ENCODE results near the gene CELA3B.
"Not testable (repeated sequence)": the region's sequence is repeated elsewhere in the genome, so short reads cannot be mapped to it uniquely, and the experiment has no call there.

CELA3B gene

GRCh38 chr1:21980515-21981220 is 3.8 kb downstream of the CELA3B start:
- DNase-seq: not testable (repeated sequence)

GRCh38 chr1:21981253-21981652 is 4.4 kb downstream of the CELA3B start:
- DNase-seq: not testable (repeated sequence)

- DNase-seq: not testable (repeated sequence)
These were observed 5.3 kb downstream of the CELA3B start for GRCh38 chr1:21982122-21982521.

GRCh38 chr1:21983539-21983938 is 6.7 kb downstream of the CELA3B start:
- DNase-seq: not testable (repeated sequence)

- not testable (repeated sequence) for DNase-seq
These were observed 9.1 kb downstream of the CELA3B start for GRCh38 chr1:21985893-21986292.

GRCh38 chr1:21986386-21986785 is 9.6 kb downstream of the CELA3B start:
- not testable (repeated sequence) for DNase-seq

- DNase-seq: not testable (repeated sequence)
These were observed 13.0 kb downstream of the CELA3B start for GRCh38 chr1:21989672-21990393.

GRCh38 chr1:21992186-21992585 is 15.4 kb downstream of the CELA3B start:
- DNase-seq: not testable (repeated sequence)

GRCh38 chr1:21994716-21995115 is 17.9 kb downstream of the CELA3B start:
- not testable (repeated sequence) for DNase-seq

GRCh38 chr1:21996663-21996970 is 19.8 kb downstream of the CELA3B start:
- not testable (repeated sequence) for DNase-seq

- not testable (repeated sequence) for DNase-seq
These were observed 21.2 kb downstream of the CELA3B start for GRCh38 chr1:21997891-21998623.

GRCh38 chr1:21998624-21999294 is 21.9 kb downstream of the CELA3B start:
- DNase-seq: not testable (repeated sequence)

- DNase-seq: not testable (repeated sequence)
These were observed 22.8 kb downstream of the CELA3B start for GRCh38 chr1:21999645-22000044.

- no peak for DNase-seq
These were observed 24.6 kb downstream of the CELA3B start, which contains the start of gene CELA3A for GRCh38 chr1:22001409-22001808. CELA3A (plus strand) TSS chr1:22001657; CDS start chr1:22001675, 18 bp downstream.

GRCh38 chr1:22002461-22002860 is 25.6 kb downstream of the CELA3B start:
- DNase-seq: not testable (repeated sequence)

- not testable (repeated sequence) for DNase-seq
These were observed 26.1 kb downstream of the CELA3B start for GRCh38 chr1:22002875-22003274.

GRCh38 chr1:22003959-22004358 is 27.1 kb downstream of the CELA3B start:
- DNase-seq: not testable (repeated sequence)

- DNase-seq: peak; percentile 15
These were observed 28.7 kb downstream of the CELA3B start for GRCh38 chr1:22005261-22006149.

- DNase-seq: not testable (repeated sequence)
These were observed 29.9 kb downstream of the CELA3B start for GRCh38 chr1:22006736-22007135.

- not testable (repeated sequence) for DNase-seq
These were observed 30.4 kb downstream of the CELA3B start for GRCh38 chr1:22007262-22007661.

- DNase-seq: not testable (repeated sequence)
These were observed 32.7 kb downstream of the CELA3B start for GRCh38 chr1:22009566-22009965.

GRCh38 chr1:22012752-22013151 is 35.9 kb downstream of the CELA3B start:
- not testable (repeated sequence) for DNase-seq

All from eye (tissue), 1 donor.